HepG2 (cell line): Measurements from ENCODE around the gene LRRC53. TPM values are rescaled to one million over a fixed set of nuclear protein-coding genes. Genes with fewer than 3 reads are reported as not detected.

Source experiments
- ATAC-seq: fragments of 200-7000 bp; cut with Tn5 transposase; 3 replicates; pipeline ENCODE4 v1.9.1; 2020; ENCODE audit warnings: mild to moderate bottlenecking, moderate library complexity
- BruUV-seq: library from RNA; stranded (reverse); fragments of 400-500 nt; replicated peaks from 2 replicates; lab custom pipeline; 2021; lab: Mats Ljungman, UMichigan
- CTCF ChIA-PET: fragments of 300-600 bp; formaldehyde crosslinking; extraction: SDS; loops from one replicate; lab custom pipeline; 2021; ENCODE audit warnings: low total read pairs, inconsistent platforms, low intra/inter-chr PET ratio; lab: Yijun Ruan, JAX
- POLR2A ChIA-PET: fragments of 350-600 bp; sonication (Branson Sonifier 250); formaldehyde crosslinking; loops from one replicate; lab custom pipeline; 2020; ENCODE audit warnings: antibody characterized with exemption, inconsistent platforms; lab: Yijun Ruan, JAX
- DNase-seq: peaks from one replicate; pipeline ENCODE4 v3.0.0-alpha.2; 2015; ENCODE audit warnings: low spot score
- FAIRE-seq: peaks from 3 replicates; lab custom pipeline; 2011; peaks lifted over from hg19 to GRCh38; lab: Jason Lieb, UNC
- H2AFZ ChIP-seq: one replicate; pipeline ENCODE4 v1.6.1; 2011; ENCODE audit warnings: low read length, inconsistent platforms
- H3K27ac ChIP-seq: fragments of 300-600 bp; 3 replicates; pipeline ENCODE4 v1.8.0; 2011; ENCODE audit warnings: mixed run types, mild to moderate bottlenecking, mixed read lengths, low read length, inconsistent platforms; ENCODE audit not compliant: insufficient read depth; ENCODE audit errors: extremely low read length
- H3K27me3 ChIP-seq, 2 experiments: fragments of 200-600 bp in 1 of 2; 2 replicates in 1 of 2; 3 replicates in 1 of 2; pipeline versions ENCODE4 v1.6.0 to v1.8.0; 2011; ENCODE audit warnings: low read length in 2 of 2, mild to moderate bottlenecking in 2 of 2, moderate library complexity in 2 of 2, inconsistent platforms in 1 of 2; ENCODE audit not compliant: insufficient read depth in 2 of 2, control insufficient read depth in 1 of 2
- H3K36me3 ChIP-seq, 2 experiments: fragments of 200-600 bp in 1 of 2; replicated peaks in 1 of 2; 2 replicates in 1 of 2; 3 replicates in 1 of 2; pipeline versions ENCODE4 v1.5.1 to v1.8.0; 2011; ENCODE audit warnings: low read length in 2 of 2, inconsistent platforms in 1 of 2; ENCODE audit not compliant: insufficient read depth in 2 of 2, control insufficient read depth in 1 of 2
- H3K4me1 ChIP-seq: 2 replicates; pipeline ENCODE4 v1.5.1; 2012; ENCODE audit warnings: low read length, inconsistent platforms; ENCODE audit not compliant: insufficient read depth
- H3K4me2 ChIP-seq: 2 replicates; pipeline ENCODE4 v1.6.0; 2011; ENCODE audit warnings: low read depth, low read length, inconsistent platforms
- H3K4me3 ChIP-seq, 3 experiments: fragments of 200-600 bp in 1 of 3; sonication (generic), shearing (Covaris generic) in 1 of 3; replicated peaks in 1 of 3; 2 replicates each; pipeline ENCODE4 v1.5.1; 2011 to 2016; ENCODE audit warnings: low read length in 3 of 3, inconsistent platforms in 2 of 3, low read depth in 2 of 3, mild to moderate bottlenecking in 2 of 3, control low read depth in 1 of 3, mixed read lengths in 1 of 3; ENCODE audit not compliant: insufficient read depth in 1 of 3
- H3K79me2 ChIP-seq: one replicate; pipeline ENCODE4 v1.6.1; 2011; ENCODE audit warnings: low read length, inconsistent platforms; ENCODE audit not compliant: insufficient read depth
- H3K9ac ChIP-seq: 2 replicates; pipeline ENCODE4 v1.6.0; 2011; ENCODE audit warnings: mild to moderate bottlenecking, low read depth, low read length, inconsistent platforms; ENCODE audit not compliant: insufficient read depth
- H3K9me3 ChIP-seq: 2 replicates; pipeline ENCODE4 v1.5.1; 2012; ENCODE audit warnings: mild to moderate bottlenecking, low read length
- H4K20me1 ChIP-seq: 2 replicates; pipeline ENCODE4 v1.6.0; 2011; ENCODE audit warnings: inconsistent platforms, mild to moderate bottlenecking, low read length, moderate library complexity; ENCODE audit not compliant: insufficient read depth
- AGO1 ChIP-seq: fragments of 200-400 bp; formaldehyde crosslinking; IDR thresholded peaks from 2 replicates; pipeline ENCODE4 v1.6.1; 2017; ENCODE audit warnings: mild to moderate bottlenecking, low read depth, low read length, moderate library complexity; ENCODE audit not compliant: poor library complexity, severe bottlenecking
- E2F1 ChIP-seq: sonication (generic); formaldehyde crosslinking; IDR thresholded peaks from 2 replicates; pipeline ENCODE4 v1.5.0; 2020; ENCODE audit warnings: missing genetic modification reagents
- JARID2 ChIP-seq: sonication (generic); formaldehyde crosslinking; IDR thresholded peaks from 2 replicates; pipeline ENCODE4 v1.8.1; 2023; ENCODE audit warnings: missing genetic modification reagents, inconsistent platforms; ENCODE audit not compliant: insufficient replicate concordance
- TBX3 ChIP-seq: fragments of 450-650 bp; IDR thresholded peaks from 2 replicates; pipeline ENCODE4 v1.6.1; 2017; ENCODE audit warnings: antibody characterized with exemption, mild to moderate bottlenecking, inconsistent platforms, borderline replicate concordance
- ZBTB4 ChIP-seq: sonication (generic); formaldehyde crosslinking; IDR thresholded peaks from 2 replicates; pipeline ENCODE4 v1.4.0; 2020; ENCODE audit warnings: missing genetic modification reagents, mild to moderate bottlenecking, borderline replicate concordance
- ZSCAN9 ChIP-seq: IDR thresholded peaks from 2 replicates; pipeline ENCODE4 v1.6.1; 2016; ENCODE audit warnings: borderline replicate concordance
- WGBS: methylation state at CpG from one replicate; pipeline ENCODE4 v1.1.6; 2017; ENCODE audit warnings: low lambda C conversion rate; 5-methylcytosine and 5-hydroxymethylcytosine counted together
- in situ Hi-C: cut with HindIII; loops from 2 replicates; pipeline ENCODE4 v1.10.0; 2017; ENCODE audit warnings: low pct_unique_long_range_greater_than_20kb; ENCODE audit not compliant: extremely low pct_ligation_motif_present
- intact Hi-C: fragments of 100-400 bp; cut with micrococcal nuclease; formaldehyde crosslinking; loops from one replicate; pipeline ENCODE4 v1.10.0; 2022; ENCODE audit not compliant: unreplicated experiment
- polyA plus RNA-seq, 8 experiments: library from polyadenylated mRNA; depleted of rRNA in 3 of 8; stranded (reverse) in 7 of 8; unstranded in 1 of 8; fragments of >200 nt; fragmentation: Illumina TruSeq in 4 of 8; extraction: Trizol in 4 of 8; gene quantifications; 2 replicates each; pipeline versions ENCODE4 v1.2.1 to v1.2.3, GENCODE V29; 2011 to 2016; ENCODE audit warnings: low read depth in 4 of 8, missing spikeins in 1 of 8, mixed read lengths in 1 of 8; ENCODE audit not compliant: insufficient read depth in 1 of 8
- total RNA-seq, 5 experiments: library from RNA; depleted of rRNA; stranded (reverse); fragments of >200 nt; fragmentation: Illumina TruSeq; extraction: Trizol; gene quantifications; 2 replicates each; pipeline ENCODE4 v1.2.3, GENCODE V29; 2016; ENCODE audit warnings: low read depth in 1 of 5

The LRRC53 gene
- total and polyA plus RNA-seq, 2 of the 13 experiments (the other 11 are each of a cell fraction or from before 2014, with no cell fraction given) = not detected

GRCh38 chr1:74545821-74546220, 33.4 kb upstream of the LRRC53 start:
- WGBS = 0% methylated on average over 2 of the region's 2 CpGs
- Histone ChIP-seq H3K9ac (no peak overlapping the region), H3K36me3 (no peaks in the 10 kb centered on the region), H3K9me3 (no peaks in the 10 kb centered on the region), H3K79me2 (no peaks in the 10 kb centered on the region), H3K4me2 (no peak overlapping the region), H2AFZ (no peak overlapping the region), H4K20me1 (no peaks in the 10 kb centered on the region), H3K4me1 (no peaks in the 10 kb centered on the region), H3K4me3 (no peak overlapping the region), H3K27ac (no peak overlapping the region), H3K27me3 (no peaks in the 10 kb centered on the region)
- DNase-seq = no peak
- BruUV-seq = no TSS peak
- intact Hi-C loops = no loop called here
- FAIRE-seq = no peak
- no peak for ATAC-seq
- ChIA-PET CTCF (no interaction called here), POLR2A (no interaction called here)
- TF ChIP-seq ZSCAN9 (no peak), AGO1 (no peak), JARID2 (CRISPR knock-in tag) (no peak), TBX3 (no peak), E2F1 (CRISPR knock-in tag) (no peak), ZBTB4 (CRISPR knock-in tag) (no peak)
- in situ Hi-C loops = no loop called here
